NCI-H460 (cell line): Measurements from ENCODE around the gene ASH1L. TPM values are rescaled to one million over a fixed set of nuclear protein-coding genes. Genes with fewer than 3 reads are reported as not detected.
"Not testable (repeated sequence)": the region's sequence is repeated elsewhere in the genome, so short reads cannot be mapped to it uniquely, and the experiment has no call there.

Experiments used
- DNase-seq: peaks from one replicate; pipeline ENCODE4 v3.0.0-alpha.2; 2016; ENCODE audit warnings: low read depth; ENCODE audit errors: extremely low read depth
- total RNA-seq: library from RNA; depleted of rRNA; stranded (reverse); fragments of >200 nt; shearing (Covaris generic); gene quantifications from 2 replicates; pipeline ENCODE4 v1.2.3, GENCODE V29; 2014

ASH1L gene
- total RNA-seq, 1 experiment from 2014 or later: 46.5 TPM

DNA sequence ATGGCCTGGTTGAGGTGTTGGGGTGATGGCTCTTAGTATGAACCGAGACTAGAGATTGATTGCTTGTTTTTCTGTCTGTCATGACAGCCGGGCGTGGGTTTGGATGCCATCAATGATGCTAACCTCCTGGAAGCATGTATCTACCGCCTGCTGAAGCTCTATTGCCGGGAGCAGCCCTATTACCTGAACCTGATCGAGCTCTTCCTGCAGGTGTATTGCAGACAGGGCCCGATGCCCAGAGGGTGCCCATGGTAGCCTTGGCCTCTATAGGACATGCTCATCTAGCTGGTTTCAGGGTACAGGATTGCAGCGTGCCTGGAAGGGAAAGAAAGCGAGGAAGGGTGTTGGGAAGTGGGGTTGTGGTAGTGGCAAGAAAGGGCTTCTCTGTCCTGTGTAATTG is 244.5 kb downstream of the ASH1L start:
- no peak for DNase-seq

DNA sequence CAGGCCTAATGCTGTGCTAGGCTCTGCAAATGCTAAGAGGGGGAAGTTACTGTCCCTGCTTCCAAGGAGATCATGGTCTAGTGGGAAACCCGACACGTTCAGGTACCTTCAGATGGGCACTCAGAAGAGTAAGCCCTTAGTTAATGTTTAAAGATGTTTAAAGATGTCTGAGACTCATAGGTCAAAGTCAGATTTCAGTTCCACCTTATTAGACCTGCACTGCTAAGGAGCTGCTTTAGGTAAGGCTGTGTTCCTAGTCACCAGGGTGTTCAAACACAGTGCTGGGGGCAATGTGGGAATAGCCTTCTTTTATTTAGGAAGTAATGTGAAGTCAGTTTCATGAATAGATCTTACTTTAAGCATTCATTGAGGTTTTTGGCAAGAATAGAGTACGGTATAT is 245.7 kb downstream of the ASH1L start:
- no peak for DNase-seq

DNA sequence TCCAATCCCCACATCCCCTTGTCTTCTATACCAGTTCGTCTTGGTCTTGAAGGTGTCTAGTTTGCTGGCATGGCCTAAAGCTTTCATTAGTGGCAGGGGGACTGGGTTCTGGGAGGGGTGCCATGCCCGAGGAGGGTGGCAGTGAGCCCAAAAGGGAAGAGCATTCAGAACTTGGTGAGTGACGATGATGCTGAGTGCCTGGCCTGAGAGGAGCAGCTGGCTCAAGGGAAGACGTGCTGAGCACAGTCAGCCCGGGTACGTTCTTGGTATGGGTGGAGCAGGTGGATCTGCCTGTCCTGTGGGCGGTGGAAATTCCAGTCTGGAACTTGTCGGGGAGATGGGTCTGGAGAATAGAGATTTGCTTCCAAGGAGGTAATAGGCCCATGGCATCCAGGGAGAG is 249.3 kb downstream of the ASH1L start:
- no peak for DNase-seq

DNA sequence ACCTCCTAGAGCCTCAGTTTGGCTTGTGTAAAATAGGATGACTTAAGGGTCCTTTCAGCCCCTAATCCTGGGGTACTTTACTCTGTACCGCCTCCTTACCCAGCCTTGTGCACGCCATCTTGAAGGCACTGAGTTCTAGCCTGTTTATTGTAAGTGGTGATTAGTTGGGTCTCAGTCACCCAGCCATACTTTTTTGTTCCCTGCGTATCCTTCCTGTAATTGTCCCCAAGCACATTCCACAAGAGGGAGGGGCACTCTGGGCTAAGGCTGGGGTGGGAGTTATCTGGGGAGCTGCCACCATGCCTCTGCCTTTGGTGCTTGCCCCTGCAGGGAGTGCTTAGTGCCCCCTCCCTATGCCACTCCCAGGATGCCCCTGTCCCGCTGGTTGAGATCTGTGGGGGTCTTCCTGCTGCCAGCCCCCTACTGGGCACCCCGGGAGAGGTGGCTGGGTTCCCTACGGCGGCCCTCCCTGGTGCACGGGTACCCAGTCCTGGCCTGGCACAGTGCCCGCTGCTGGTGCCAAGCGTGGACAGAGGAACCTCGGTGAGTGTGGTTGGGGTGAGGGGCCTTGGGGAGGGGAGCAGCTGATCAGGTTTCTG is 253.1 kb downstream of the ASH1L start:
- DNase-seq: no peak

DNA sequence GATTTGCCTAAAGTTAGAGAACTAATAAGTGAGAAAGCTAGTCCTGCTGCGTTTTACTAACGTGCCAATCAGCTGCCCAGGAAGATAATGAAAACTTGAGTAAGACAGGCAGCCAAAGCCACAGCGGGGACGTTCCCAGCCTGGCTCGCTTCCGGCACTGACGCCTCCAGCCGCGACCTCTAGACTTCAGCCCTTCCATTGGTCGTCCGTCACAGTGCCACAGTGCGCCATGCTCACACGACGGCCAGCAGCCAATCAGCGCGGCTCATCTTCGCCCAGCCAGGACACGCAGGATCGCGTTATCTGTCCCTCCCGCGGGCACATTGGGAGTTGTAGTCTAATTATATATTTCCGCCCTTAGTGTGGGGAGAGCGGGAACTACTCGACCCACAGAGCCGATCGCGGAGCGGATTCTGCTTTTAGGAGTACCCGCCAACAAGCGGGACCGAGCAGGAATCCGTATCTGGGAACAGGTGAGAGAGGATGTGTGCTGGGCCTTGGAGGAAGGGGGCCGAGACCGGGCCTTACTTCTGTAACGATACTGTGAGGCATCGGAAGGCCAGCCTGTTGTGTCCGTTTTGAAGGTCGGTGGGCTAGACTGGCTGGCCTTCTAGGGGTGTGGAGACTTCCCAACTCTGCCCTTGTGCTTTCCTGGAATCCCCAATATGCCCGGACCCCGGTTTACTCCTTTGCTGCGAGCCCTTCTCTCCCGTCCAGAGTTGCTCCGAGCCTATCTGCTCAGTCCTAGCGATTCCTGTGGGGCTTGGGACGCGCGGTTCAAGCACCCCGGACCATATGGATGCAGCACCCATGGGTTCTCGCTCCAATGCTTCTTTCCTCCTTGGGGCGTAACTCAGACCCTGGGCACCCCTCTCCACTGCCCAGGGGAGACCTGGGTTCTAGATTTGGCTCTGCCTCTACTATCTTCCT is 253.8 kb downstream of the ASH1L start, which contains the start of gene FDPS:
Gene FDPS, plus strand, starts transcription at position 374 of the 930 bp plus-strand sequence. CDS start 924 bp downstream, outside the sequence.
- peak; percentile 100 for DNase-seq

DNA sequence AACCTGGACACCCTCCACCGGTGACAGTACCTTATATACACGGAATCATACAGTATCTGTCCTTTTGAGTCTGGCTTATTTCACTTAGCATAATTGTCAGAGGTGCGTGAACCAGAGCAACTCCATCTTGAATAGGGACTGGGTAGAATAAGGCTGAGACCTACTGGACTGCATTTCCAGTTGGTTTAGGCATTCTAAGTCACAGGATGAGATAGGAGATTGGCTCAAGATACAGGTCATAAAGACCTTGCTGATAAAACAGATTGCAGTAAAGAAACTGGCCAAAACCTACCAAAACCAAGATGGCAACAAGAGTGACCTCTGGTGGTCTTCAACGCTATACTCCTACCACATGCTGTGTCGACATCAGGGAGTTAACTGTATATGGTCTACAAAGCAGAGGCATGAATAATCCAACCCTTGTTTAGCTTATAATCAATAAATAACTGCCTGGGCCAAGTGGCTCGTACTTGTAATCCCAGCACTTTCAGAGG is 255.3 kb downstream of the ASH1L start:
- DNase-seq: no peak

DNA sequence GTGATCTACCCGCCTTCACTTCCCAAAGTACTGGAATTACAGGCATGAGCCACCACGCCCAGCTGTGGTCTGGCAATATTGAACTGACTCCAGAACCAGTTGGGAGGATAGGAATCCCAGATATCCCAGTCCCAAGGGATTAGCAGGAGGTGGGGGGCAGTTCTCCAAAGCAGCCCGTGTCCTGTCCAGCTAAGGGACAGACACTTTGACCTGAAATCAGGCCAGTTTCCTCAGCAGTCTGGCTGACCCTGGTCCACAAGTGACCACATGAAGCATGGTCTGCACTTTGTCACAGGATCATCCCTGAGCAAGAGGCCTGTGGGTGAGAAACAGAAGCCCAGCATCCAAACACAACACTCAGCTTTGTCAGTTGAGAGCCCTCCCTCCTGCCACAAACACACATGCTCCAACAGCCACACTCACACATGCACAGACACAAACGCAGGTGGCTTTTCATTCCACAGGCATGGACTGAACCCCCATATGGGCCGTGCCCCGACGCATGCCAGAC is 256.7 kb downstream of the ASH1L start:
- no peak for DNase-seq

DNA sequence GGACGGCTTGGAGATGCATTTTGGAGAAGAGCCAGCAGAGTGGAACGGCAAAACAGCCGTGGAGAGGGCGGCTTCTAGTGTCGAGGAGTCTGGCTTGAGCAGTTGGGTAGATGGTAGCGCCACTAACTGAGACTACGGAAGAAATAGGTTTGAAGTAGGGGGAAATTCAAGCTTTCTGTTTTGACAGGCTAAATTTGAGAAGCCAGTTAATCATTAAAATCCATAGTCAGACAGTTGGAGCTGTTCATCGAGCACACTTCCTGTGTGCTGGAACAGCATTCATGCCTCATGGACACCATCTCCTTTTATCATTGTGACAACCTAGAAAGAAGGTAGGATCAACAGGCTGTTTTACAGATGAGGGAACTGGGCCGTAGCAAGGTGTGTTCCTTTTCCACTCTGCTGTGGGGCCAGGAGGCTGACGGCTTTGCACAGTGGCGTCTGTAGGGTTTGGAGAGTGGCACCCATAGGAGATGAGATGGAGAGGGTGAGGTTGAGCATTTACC is 258.0 kb downstream of the ASH1L start:
- no peak for DNase-seq

DNA sequence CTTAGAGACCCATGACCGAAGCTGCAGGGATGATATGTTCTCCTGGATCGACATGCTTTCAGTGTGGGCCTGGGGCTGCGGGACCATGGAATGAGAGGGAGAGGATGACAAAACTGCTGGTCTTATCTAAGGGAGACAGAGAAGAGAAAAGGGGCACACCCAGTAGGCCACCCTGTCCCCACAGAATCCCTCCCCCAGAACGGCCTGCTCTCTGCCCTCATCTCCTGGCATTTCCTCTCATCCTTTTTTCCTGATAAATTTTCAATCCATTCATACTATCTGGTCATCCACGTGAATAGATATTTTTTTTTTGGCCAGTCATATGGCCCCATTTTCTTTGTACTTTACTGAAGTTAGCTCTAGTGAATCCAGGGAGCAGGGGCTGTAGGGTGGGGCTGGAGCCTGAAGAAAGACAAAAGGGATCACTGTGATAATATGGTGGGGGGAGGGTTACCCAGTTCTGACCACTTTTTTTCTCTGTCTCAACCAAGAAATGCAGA is 261.2 kb downstream of the ASH1L start, which contains the start of gene PKLR:
Gene PKLR, minus strand, starts transcription at position 97 of the 500 bp plus-strand sequence. Its CDS starts 43 bp downstream, at position 54.
- DNase-seq: no peak

DNA sequence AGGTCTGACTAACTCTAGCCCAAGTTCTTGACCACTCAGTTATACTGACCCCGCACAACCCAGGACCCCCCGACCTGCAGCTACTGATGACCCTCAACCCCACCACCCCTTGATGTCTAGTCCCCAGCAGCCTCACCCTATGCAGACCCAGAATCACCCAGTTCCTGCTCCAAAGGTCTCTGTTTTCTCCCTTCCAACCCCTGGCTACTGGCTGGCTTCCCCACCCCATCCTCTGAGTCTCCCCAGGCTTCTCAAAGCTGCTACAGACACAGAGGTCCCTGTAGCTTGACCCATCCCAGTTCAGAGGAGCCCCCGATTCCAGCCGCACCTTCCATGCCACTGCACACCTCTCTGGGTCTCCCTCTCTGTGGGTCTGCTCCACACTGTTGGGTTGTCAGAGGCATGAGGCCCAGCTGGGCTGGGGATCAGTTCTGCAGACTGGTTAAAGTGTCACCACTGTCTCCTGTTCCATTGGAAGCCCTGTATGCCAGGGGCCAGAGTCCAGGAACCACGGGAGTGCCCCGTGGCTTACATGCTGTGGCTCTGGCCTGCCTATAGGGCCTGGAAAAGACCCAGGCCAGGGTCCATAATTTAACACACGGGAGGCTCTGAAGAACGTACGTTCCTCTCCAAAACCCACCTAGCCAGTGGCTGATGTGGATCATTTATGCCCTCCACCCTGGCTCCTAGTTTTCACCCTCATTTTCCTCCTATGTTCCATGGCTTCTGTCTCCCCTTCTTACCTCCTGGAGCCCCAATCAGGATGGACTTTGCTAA is 261.9 kb downstream of the ASH1L start:
- no peak for DNase-seq

DNA sequence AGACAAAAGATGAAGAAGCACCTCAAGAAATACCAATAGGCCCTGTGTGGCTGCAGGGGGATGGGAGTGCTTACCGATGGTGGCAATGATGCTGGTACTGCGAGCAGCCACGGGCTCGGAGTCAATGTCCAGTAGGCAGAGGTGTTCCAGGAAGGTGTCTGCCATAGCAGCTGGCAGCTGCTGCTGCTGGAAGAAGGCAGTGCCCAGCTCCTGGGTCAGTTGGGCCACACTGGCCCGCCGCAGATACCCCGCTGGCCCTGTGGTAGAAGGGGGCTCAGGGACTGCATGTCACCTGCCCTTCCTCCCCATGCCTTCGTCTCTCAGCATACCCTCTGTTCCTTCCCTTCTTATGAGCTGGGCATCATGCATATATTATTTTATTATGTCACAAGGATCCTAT is 262.6 kb downstream of the ASH1L start:
- no peak for DNase-seq

DNA sequence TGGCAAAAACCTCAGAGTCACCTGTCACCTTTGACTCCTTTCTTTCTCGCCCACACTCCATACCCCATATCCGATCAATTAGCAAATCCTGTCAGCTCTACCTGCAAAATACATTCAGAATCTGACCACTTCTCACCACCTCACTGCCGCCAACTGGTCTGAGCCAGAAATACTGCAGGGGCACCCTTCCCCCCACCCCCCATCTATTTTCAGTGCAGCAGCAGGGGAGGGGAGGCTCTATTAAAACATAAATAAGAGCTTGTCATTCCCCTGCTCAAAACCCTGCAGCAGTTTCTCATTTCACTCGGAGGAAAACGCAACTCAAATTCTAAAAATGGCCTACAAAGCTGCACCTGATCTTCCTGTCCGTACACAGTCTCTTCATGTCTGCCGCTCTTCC is 265.2 kb downstream of the ASH1L start:
- no peak for DNase-seq

DNA sequence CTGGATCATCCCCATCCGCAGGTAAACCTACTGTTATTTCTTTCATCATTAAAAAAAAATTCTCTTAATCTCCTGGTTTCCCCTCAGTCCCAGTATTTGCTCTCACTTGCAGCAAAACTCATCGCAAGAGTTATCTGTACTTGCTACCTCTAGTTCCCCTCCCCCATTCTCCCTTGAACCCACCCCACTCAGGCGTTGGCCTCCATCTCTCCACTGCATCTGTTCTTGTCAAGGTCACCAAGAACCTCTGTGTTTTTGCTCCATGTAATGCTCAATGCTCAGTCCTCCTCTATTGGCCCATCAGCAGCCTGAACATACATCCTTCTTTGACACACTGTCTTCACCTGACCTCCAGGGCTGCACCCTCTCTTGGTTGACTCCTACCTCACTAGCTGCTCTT is 265.9 kb downstream of the ASH1L start:
- no peak for DNase-seq

DNA sequence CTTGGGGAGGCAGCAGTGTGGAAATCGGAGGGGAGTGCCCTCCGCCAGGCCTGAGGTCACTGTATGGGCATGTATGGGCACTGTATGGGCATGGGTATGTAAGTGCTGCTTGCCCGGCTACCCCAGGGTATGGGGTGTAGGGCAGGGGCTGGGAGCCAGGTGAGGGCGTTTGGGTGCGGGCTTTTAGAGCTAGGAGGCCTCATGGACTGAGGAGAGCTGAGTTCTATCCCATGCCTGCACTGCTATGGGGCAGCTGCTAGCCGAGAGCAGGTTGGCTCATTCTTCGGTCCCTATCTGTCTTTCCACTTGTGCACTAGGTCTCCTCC is 266.7 kb downstream of the ASH1L start:
- no peak for DNase-seq

DNA sequence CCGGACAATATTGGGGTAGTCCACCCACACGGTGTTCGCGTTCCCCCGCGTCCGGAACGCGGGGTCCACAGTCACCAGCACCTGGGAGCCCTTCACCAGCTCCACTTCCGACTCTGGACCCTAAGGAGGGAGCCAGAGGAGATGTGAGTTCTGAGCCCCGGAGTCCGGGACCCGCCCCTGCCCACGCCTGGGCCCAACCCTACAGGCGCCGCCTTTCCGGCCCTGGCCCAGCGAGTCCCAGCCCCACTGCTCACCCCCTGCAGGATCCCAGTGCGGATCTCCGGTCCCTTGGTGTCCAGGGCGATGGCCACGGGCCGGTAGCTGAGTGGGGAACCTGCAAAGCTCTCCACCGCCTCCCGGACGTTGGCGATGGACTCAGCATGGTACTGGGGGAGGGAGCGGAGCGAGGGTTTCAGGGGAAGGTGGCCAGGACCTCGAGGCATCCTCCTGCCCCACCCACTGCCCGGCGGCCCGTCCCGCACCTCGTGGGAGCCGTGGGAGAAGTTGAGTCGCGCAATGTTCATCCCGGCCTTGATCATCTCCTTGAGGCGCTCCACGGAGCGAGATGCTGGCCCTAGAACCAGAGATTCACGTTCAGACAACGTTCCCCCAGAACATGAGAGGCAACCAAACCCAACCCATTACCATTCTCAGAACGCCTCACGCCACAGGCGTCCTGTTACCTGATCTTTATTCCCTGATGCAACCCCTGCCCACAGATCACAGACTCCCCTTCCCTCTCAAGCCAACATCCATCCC is 267.2 kb downstream of the ASH1L start:
- DNase-seq: no peak

DNA sequence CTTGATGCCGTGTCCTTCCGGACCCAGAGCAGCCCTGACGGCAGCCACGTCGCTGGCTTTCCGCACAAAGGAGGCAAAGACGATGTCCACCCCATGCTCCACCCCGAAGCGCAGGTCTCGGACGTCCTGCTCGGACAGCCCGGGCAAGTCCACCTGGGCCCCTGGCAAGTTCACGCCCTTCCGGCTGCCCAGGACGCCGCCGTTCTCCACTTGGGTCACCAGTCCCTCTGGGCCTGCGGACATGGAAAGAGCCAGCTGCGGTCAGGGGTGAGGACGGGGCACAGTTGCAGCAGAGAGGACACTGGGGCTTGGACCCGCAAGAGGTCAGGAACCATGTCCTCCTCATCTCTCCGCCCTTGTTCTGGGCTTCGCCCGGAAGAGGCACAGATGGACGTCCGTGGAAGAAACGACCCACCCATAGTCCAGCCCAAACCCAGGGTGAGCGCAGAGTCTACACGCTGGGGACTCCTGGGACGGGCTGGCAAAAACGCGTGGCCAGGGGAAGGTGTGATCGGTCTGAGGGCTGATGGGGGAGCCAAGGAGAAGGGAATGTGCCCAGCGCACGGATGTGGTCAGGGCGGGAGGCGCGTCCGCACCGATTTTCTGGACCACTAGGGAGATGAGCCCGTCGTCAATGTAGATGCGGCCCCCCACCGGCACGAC is 268.0 kb downstream of the ASH1L start:
- DNase-seq: no peak

DNA sequence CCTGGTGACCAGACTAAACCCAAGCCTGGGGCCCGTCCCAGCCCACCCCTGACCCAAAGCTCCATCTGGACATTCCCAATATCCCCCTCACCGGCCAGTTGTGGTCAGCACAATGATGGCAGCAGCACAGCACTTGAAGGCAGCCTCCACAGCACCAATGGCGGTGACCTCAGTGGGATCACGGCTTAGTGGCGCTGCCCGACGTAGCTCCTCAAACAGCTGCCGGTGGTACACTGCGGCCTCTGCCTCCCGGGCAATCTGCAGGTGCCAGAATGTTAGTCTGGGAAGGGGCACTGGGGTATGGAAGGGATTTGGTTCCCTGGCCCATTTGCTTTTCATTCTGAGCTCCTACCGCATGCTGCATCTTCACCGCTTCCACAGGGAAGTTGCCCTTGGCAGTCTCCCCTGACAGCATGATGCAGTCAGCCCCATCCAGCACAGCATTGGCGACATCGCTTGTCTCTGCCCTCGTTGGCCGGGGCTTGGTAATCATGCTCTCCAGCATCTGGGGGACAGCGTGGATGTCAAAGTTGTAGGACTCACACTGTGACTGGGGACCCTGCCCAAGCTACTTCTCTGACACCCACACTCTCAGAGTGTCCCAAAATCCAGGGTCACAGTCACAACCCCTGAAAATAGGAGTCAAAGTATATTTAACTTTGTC is 269.4 kb downstream of the ASH1L start:
- DNase-seq: no peak

DNA sequence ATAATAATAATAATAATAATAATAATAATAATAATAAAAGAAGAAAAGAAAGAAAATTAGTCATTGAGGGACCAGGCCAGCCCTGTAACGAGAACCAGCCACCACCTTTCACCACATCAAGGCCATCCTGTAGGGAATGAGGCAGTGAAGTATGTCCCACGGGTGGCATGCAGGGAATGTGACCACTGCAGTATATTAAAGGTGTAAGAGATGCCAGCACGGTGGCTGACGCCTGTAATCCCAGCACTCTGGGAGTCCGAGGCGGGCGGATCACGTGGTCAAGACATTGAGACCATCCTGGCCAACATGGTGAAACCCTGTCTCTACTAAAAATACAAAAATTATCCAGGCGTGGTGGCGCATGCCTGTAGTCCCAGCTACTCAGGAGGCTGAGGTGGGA is 271.6 kb downstream of the ASH1L start:
- DNase-seq: not testable (repeated sequence)
